Liver (tissue), 2 donors: ENCODE data around the gene PPP2R5C.

Experiments
- TAF1 ChIP-seq: conservative IDR thresholded peaks from 2 replicates; pipeline ENCODE4 v1.6.1; 2016; ENCODE audit warnings: antibody characterized with exemption, mild to moderate bottlenecking
- YY1 ChIP-seq: IDR thresholded peaks from 2 replicates; pipeline ENCODE4 v1.6.1; 2016; ENCODE audit warnings: antibody characterized with exemption, mild to moderate bottlenecking
- ZBTB33 ChIP-seq: IDR thresholded peaks from 2 replicates; pipeline ENCODE4 v1.6.1; 2016; ENCODE audit warnings: antibody characterized with exemption
- donor health status: healthy.

- TF ChIP-seq ZBTB33 (no peak), TAF1 (no peak), YY1 (no peak)
These were observed 113.7 kb downstream of the PPP2R5C start for GRCh38 chr14:101875041-101875726.
